ENCODE results near the gene ATF7.

DNA sequence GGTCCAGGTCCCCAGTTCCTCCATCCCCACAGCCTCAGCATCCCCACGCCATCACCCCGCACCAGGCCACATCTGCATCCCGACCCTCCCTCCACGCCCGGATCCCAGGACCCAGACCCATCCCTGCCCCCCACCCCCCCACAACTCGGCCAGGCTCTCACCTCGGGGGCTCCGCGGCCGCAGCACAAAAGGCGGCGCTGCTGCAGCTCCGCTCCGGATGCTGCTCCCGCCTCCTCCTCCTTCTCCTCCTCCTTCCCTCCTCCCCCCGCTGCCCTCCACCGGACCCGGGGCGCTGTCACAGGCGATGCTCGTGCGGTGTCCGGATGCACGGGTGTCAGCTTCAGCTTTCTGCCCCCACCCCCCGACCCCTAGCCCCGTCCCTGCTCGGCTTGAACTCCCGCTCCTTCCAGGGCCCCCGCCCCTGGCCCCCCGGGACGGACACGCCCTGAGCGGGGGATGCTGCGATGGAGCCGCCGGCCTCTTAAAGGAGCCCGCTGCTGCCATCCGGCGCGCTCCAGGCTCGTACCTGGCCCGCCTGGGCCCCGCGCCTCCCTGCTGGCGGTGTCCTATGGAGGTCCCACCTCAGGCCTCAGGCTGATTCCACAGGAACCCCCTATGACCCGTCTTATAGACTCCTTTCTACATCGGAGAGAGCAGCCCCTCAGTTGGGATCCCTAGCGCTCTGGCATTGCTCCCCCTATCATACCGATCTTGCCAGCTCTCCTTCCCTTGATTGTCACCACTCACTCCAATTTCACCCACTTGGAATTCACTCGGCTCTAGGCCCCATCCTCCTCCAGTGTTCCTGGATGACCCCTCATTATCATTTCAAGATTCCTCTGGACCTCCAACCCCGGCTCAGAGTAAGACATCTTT lies 126.7 kb downstream of the ATF7 start, which contains the start of gene MAP3K12:
- TF ChIP-seq POLR2A (IDR thresholded peaks at IDR 0.05) (no peak), POLR2AphosphoS5 (IDR thresholded peaks at IDR 0.05) (no peak)
- TF ChIP-seq, protein P1, sequence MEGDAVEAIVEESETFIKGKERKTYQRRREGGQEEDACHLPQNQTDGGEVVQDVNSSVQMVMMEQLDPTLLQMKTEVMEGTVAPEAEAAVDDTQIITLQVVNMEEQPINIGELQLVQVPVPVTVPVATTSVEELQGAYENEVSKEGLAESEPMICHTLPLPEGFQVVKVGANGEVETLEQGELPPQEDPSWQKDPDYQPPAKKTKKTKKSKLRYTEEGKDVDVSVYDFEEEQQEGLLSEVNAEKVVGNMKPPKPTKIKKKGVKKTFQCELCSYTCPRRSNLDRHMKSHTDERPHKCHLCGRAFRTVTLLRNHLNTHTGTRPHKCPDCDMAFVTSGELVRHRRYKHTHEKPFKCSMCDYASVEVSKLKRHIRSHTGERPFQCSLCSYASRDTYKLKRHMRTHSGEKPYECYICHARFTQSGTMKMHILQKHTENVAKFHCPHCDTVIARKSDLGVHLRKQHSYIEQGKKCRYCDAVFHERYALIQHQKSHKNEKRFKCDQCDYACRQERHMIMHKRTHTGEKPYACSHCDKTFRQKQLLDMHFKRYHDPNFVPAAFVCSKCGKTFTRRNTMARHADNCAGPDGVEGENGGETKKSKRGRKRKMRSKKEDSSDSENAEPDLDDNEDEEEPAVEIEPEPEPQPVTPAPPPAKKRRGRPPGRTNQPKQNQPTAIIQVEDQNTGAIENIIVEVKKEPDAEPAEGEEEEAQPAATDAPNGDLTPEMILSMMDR (IDR thresholded peaks at IDR 0.05): no peak
